DOHH2 (cell line): ENCODE measurements around the gene FBN1.

ENCODE experiments used
- EZH2phosphoT487 ChIP-seq: fragments of 200-600 bp; sonication (generic); IDR thresholded peaks from 2 replicates; pipeline ENCODE4 v1.6.1; 2017; ENCODE audit warnings: borderline replicate concordance, mild to moderate bottlenecking, antibody characterized with exemption, low read length, moderate library complexity, mixed read lengths
- TF ChIP-seq, protein P1 (sequence below): fragments of 200-600 bp; sonication (generic); IDR thresholded peaks from one replicate; pipeline ENCODE4 v1.5.1; 2014; ENCODE audit warnings: antibody characterized with exemption, mild to moderate bottlenecking, low read depth, low read length; ENCODE audit not compliant: poor library complexity, severe bottlenecking

- TF ChIP-seq, protein P1, sequence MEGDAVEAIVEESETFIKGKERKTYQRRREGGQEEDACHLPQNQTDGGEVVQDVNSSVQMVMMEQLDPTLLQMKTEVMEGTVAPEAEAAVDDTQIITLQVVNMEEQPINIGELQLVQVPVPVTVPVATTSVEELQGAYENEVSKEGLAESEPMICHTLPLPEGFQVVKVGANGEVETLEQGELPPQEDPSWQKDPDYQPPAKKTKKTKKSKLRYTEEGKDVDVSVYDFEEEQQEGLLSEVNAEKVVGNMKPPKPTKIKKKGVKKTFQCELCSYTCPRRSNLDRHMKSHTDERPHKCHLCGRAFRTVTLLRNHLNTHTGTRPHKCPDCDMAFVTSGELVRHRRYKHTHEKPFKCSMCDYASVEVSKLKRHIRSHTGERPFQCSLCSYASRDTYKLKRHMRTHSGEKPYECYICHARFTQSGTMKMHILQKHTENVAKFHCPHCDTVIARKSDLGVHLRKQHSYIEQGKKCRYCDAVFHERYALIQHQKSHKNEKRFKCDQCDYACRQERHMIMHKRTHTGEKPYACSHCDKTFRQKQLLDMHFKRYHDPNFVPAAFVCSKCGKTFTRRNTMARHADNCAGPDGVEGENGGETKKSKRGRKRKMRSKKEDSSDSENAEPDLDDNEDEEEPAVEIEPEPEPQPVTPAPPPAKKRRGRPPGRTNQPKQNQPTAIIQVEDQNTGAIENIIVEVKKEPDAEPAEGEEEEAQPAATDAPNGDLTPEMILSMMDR: no peak
- no peak for TF ChIP-seq EZH2phosphoT487
These were observed 232.2 kb downstream of the FBN1 start for GRCh38 chr15:48413304-48413703.
